NCI-H1092 treated with DMSO at 0.1 percent for 48 hours (cell line): ENCODE data around the gene CASZ1.

ENCODE experiments used
- DNase-seq: peaks from one replicate; lab custom pipeline; 2025; lab: John Stamatoyannopoulos, UW

CASZ1 gene

GRCh38 chr1:10653370-10654125 lies 142.9 kb downstream of the CASZ1 start:
- no peak for DNase-seq

GRCh38 chr1:10652626-10653025 lies 143.8 kb downstream of the CASZ1 start:
- peak; percentile 53 for DNase-seq

- no peak for DNase-seq
Measured at GRCh38 chr1:10651793-10652192, 144.7 kb downstream of the CASZ1 start.

- DNase-seq: no peak
Measured at GRCh38 chr1:10651389-10651766, 145.1 kb downstream of the CASZ1 start.

- no peak for DNase-seq
Measured at GRCh38 chr1:10650556-10651388, 145.7 kb downstream of the CASZ1 start.

- no peak for DNase-seq
Measured at GRCh38 chr1:10649517-10650201, 146.8 kb downstream of the CASZ1 start.

GRCh38 chr1:10648689-10649516 lies 147.5 kb downstream of the CASZ1 start:
- no peak for DNase-seq

GRCh38 chr1:10647414-10648170 lies 148.9 kb downstream of the CASZ1 start:
- no peak for DNase-seq

GRCh38 chr1:10646347-10646861 lies 150.0 kb downstream of the CASZ1 start:
- DNase-seq: no peak

- DNase-seq: no peak
Measured at GRCh38 chr1:10644307-10645128, 151.9 kb downstream of the CASZ1 start.

GRCh38 chr1:10643607-10644306 lies 152.7 kb downstream of the CASZ1 start:
- DNase-seq: peak; percentile 21

GRCh38 chr1:10642403-10643080 lies 153.9 kb downstream of the CASZ1 start:
- no peak for DNase-seq

GRCh38 chr1:10641976-10642375 lies 154.5 kb downstream of the CASZ1 start:
- no peak for DNase-seq

- no peak for DNase-seq
Measured at GRCh38 chr1:10640843-10641553, 155.4 kb downstream of the CASZ1 start.

- DNase-seq: peak; percentile 84
Measured at GRCh38 chr1:10639775-10640578, 156.5 kb downstream of the CASZ1 start.

- DNase-seq: no peak
Measured at GRCh38 chr1:10639011-10639774, 157.3 kb downstream of the CASZ1 start.
